Measurements from ENCODE around the gene FBXO31.

The FBXO31 gene

DNA sequence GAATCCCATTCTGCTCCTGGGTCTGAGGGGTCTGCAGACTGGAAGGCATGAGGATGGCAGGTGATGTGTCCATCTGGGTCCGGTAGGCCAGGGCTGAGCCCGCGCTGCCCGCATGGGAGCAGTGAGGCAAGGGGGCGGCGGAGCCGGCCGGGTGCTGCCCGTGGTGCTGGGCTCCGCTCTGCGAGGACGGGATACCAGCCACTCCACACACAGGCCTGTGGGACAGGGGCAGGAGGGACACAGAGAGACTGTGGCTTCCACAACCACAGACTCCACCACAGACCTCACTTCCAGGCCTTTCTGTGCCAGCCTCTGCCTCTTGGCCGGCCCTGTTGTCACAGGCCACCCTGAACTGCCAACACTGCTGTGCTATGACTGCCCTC is 33.9 kb upstream of the FBXO31 start:
- TF ChIP-seq, protein P1, sequence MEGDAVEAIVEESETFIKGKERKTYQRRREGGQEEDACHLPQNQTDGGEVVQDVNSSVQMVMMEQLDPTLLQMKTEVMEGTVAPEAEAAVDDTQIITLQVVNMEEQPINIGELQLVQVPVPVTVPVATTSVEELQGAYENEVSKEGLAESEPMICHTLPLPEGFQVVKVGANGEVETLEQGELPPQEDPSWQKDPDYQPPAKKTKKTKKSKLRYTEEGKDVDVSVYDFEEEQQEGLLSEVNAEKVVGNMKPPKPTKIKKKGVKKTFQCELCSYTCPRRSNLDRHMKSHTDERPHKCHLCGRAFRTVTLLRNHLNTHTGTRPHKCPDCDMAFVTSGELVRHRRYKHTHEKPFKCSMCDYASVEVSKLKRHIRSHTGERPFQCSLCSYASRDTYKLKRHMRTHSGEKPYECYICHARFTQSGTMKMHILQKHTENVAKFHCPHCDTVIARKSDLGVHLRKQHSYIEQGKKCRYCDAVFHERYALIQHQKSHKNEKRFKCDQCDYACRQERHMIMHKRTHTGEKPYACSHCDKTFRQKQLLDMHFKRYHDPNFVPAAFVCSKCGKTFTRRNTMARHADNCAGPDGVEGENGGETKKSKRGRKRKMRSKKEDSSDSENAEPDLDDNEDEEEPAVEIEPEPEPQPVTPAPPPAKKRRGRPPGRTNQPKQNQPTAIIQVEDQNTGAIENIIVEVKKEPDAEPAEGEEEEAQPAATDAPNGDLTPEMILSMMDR (IDR thresholded peaks at IDR 0.05; ENCODE audit: low read depth, low read length, missing control alignments), result no peak
- no peak overlapping the region for H3K4me3 ChIP-seq (ENCODE audit: low read depth, low read length)
- DNase-seq (ENCODE audit: low read depth), result no peak

DNA sequence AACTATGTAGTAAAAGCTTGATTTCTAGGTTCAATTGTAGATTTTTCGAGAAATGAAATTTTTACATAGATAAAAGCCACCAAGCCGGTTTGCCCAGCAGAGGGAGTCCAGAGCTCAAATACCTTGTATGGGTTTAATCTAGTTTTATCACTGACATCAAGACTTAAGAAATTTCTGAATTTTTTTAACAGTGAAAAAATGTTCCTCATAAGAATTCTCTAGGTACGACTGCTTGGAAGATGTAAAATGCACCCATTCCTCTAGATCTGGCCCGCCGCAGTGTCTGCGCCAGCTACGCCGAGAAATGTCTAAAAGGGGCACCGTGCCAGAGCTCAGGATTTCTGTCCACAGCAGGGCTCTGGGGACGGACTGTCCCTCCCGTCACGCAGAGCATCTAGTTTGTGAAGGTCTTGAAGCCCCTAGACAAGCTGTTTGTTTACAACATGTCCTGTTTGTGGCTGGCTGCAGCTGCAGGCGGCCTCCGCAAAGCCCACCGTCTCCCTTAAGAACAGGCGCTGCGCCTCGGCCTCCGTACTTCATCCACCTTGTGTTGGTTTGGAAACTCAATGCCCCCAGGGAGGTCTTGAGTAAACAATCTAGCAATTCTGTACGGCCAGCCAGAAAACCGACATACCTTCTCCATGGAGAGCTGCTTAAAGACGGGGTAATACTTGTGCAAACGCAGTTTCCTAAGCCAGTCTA is 33.4 kb upstream of the FBXO31 start:
- no peak overlapping the region for H3K4me3 ChIP-seq (ENCODE audit: low read depth, low read length)
- TF ChIP-seq, protein P1 (IDR thresholded peaks at IDR 0.05; ENCODE audit: low read depth, low read length, missing control alignments), result peak; percentile 24
- DNase-seq (ENCODE audit: low read depth), result no peak

DNA sequence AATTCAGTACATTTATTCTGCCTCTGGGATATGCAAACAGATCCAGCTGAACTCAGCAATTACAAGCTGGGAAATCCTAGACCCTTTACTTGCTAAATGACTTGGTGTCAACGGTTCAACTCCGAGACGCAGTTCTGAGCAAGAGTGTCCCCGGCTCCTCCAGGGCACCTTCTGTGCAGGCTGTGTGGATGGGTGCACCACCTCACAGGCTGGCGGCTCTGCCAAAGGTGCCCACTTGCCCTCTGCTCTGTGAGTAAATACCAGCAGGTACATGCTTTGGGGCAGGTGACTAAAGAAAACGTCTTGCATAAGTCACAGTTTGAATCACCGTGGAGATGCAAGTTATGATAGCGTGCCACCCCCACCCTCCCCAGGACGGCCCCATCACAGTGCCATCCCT is 31.9 kb upstream of the FBXO31 start:
- TF ChIP-seq, protein P1 (IDR thresholded peaks at IDR 0.05; ENCODE audit: low read depth, low read length, missing control alignments), result no peak
- H3K4me3 ChIP-seq (ENCODE audit: low read depth, low read length), result no peak overlapping the region
- no peak for DNase-seq (ENCODE audit: low read depth)

DNA sequence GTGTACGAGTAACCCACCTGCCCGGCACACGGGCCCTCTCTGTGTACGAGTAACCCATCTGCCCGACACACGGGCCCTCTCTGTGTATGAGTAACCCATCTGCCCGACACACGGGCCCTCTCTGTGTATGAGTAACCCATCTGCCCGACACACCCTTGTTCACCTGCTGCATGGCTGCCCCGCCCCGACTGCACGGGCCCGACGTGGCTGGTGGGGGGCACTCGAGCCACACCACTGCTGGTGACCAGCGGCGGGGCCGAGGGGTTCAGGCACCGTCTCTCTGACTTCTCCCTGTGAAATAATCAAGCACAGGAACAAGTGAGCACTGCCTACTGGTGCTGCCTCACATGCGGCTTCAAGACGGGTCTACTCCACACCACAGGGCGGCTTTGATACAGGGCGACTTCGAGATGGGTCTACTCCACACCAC is 30.7 kb upstream of the FBXO31 start:
- TF ChIP-seq, protein P1 (IDR thresholded peaks at IDR 0.05; ENCODE audit: low read depth, low read length, missing control alignments), result no peak
- H3K4me3 ChIP-seq (ENCODE audit: low read depth, low read length), result no peak overlapping the region
- DNase-seq (ENCODE audit: low read depth), result no peak

DNA sequence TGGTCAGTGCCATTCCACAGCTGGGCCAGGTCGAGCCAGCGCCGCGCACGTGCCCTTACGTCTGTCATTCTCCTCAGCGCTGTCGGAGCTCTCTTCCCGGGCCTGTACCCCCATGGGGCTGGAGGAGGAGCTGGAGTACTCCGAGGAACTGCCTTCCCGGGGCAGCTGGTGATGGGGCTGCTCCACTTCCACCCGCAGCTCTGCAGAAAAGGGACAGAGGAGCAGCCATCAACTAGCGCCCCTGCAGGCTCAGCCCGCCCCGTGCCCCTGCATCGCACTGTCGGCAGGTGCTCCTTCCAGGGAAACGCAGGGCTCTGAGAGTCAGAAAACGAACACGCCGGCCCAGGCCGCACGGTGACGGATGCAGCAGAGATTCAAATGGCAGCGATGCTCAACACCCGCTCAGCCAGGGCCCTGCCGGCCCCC is 29.4 kb upstream of the FBXO31 start:
- TF ChIP-seq, protein P1 (IDR thresholded peaks at IDR 0.05; ENCODE audit: low read depth, low read length, missing control alignments), result no peak
- no peak for DNase-seq (ENCODE audit: low read depth)
- H3K4me3 ChIP-seq (ENCODE audit: low read depth, low read length), result no peak overlapping the region

DNA sequence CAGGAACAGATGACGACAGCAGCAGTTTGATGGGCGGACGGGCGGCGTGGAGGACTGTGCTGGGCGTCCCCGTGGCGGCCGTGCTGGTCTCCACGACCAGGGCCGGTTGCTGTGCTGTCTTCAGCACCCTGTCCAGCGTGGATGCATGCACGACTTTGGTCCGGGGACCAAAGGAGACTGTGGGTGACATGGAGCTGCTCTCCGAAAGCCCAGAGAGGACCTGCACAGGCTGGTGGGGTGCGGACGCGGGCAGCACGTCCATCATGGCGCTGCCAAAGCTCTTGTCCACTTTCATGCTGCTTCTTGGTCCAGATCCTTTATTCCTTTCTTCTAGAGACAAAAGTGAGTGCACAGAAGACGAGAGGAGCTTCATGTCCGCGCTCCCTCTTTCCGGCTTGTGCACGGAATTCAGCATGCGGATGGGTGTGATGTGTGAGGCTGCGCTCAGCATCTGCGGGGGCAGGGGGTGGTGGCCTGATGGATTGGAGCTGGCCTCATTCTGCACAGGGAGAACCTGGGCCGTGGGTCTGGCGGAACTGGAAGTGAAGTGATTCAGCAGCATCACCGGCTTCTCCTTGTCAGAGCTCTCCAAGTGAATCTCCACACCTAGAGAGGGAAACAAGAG is 28.9 kb upstream of the FBXO31 start:
- TF ChIP-seq, protein P1 (IDR thresholded peaks at IDR 0.05; ENCODE audit: low read depth, low read length, missing control alignments), result no peak
- H3K4me3 ChIP-seq (ENCODE audit: low read depth, low read length), result no peak overlapping the region
- DNase-seq (ENCODE audit: low read depth), result no peak

All from GM12864 (cell line).